A673 (cell line): Measurements from ENCODE around the gene NT5M. TPM values are rescaled to one million over a fixed set of nuclear protein-coding genes. Genes with fewer than 3 reads are reported as not detected.

Experiments
- BruUV-seq: library from RNA; stranded (reverse); fragments of 400-500 nt; replicated peaks from 2 replicates; lab custom pipeline; 2021; lab: Mats Ljungman, UMichigan
- CTCF ChIA-PET: fragments of 300-600 bp; sonication (Branson Sonifier 250); formaldehyde crosslinking; loops from one replicate; lab custom pipeline; 2022; ENCODE audit warnings: antibody characterized with exemption; lab: Charles Lee
- POLR2A ChIA-PET: fragments of 300-600 bp; sonication (Branson Sonifier 250); formaldehyde crosslinking; loops from one replicate; lab custom pipeline; 2022; ENCODE audit warnings: antibody characterized with exemption; ENCODE audit not compliant: low non-redundant PET; lab: Charles Lee
- DNase-seq: peaks from one replicate; pipeline ENCODE4 v3.0.0-alpha.2; 2015; ENCODE audit warnings: low spot score
- H3K27ac ChIP-seq: fragments of 200-600 bp; sonication (generic); 2 replicates; pipeline ENCODE4 v1.5.1; 2016; ENCODE audit warnings: mixed run types, low read depth, mild to moderate bottlenecking, mixed read lengths, antibody characterized with exemption, low read length; ENCODE audit not compliant: poor library complexity, severe bottlenecking
- H3K27me3 ChIP-seq: fragments of 200-600 bp; sonication (generic); replicated peaks from 2 replicates; pipeline ENCODE4 v1.6.1; 2017; ENCODE audit warnings: mixed run types, low read depth, mild to moderate bottlenecking, mixed read lengths, antibody characterized with exemption, low read length; ENCODE audit not compliant: insufficient read depth, poor library complexity
- H3K36me3 ChIP-seq: fragments of 200-600 bp; sonication (generic); 2 replicates; pipeline ENCODE4 v1.6.1; 2016; ENCODE audit warnings: mixed run types, mild to moderate bottlenecking, mixed read lengths, antibody characterized with exemption, low read length; ENCODE audit not compliant: insufficient read depth, poor library complexity, severe bottlenecking
- H3K4me1 ChIP-seq: fragments of 200-600 bp; sonication (generic); 2 replicates; pipeline ENCODE4 v1.6.1; 2017; ENCODE audit warnings: mixed run types, mild to moderate bottlenecking, mixed read lengths, antibody characterized with exemption, low read length; ENCODE audit not compliant: insufficient read depth, poor library complexity, severe bottlenecking
- H3K4me3 ChIP-seq: fragments of 200-600 bp; sonication (generic); 2 replicates; pipeline ENCODE4 v1.5.1; 2016; ENCODE audit warnings: low read depth, mixed run types, mild to moderate bottlenecking, mixed read lengths, low read length; ENCODE audit not compliant: poor library complexity, severe bottlenecking
- H3K9me3 ChIP-seq: fragments of 200-600 bp; sonication (generic); 2 replicates; pipeline ENCODE4 v1.6.1; 2016; ENCODE audit warnings: mixed run types, low read depth, mild to moderate bottlenecking, mixed read lengths, antibody characterized with exemption, low read length; ENCODE audit not compliant: poor library complexity, severe bottlenecking
- EZH2 ChIP-seq: fragments of 200-600 bp; sonication (generic); IDR thresholded peaks from 2 replicates; pipeline ENCODE4 v1.6.1; 2017; ENCODE audit warnings: borderline replicate concordance, low read depth, mild to moderate bottlenecking, mixed read lengths, antibody characterized with exemption, low read length; ENCODE audit not compliant: poor library complexity, severe bottlenecking
- intact Hi-C: fragments of 100-400 bp; cut with micrococcal nuclease; formaldehyde crosslinking; loops from one replicate; pipeline ENCODE4 v1.10.0; 2022; ENCODE audit not compliant: unreplicated experiment
- total RNA-seq: library from RNA; stranded (reverse); gene quantifications from 2 replicates; pipeline ENCODE4 v1.2.3, GENCODE V29; 2021
- TF ChIP-seq, protein P1 (sequence below): fragments of 300-800, 200-600 bp; sonication (generic); conservative IDR thresholded peaks from 2 replicates; pipeline ENCODE4 v1.5.1; 2017; ENCODE audit warnings: low read depth, mild to moderate bottlenecking, antibody characterized with exemption, low read length, moderate library complexity, mixed read lengths

NT5M gene
- total RNA-seq, 1 experiment from 2014 or later = 2.6 TPM

DNA sequence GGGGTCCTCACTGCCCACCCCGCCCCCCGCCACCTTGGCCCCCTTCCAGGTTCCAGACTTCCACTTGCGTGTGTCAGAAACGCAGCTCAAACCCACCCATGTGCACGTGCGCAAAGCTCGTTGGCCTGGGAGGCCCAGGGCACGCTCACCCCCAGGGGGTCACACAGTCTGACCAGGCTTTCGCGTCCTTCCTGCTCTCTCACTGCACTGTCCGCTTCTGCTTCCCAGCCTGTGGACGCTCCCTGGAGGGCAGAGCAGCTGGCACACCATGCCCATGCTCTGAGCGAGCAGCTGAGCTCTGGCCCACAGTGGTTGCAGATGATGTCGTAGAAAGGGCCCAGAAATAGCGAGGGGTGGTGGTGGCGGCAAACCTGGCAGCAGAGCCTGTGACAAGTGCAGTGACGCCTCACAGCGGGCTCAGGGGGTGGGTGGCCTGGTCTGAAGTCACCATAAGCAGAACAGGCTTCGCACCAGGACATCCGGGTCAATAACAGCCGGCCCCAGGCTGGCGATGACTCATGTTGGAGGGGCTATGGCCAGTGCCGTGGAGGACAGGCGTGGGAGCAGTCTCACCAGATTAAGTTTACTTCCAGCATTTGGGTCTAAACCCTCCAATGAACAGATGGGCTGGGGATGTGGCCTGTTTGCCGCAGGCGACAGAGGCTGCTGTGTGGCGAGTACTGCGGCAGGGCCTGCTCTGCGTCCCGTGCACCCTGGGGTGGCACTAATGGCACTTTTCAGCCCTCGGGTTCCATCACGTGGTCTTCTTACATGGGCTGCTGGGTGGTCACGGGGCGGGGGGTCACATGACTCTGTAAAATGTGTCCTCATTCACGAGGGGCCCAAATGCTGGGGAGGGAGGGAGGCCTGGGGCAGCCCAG, 49.0 kb downstream of the NT5M start:
- no peaks in the 10 kb centered on the region for H3K27me3 ChIP-seq
- intact Hi-C loops = loop anchor here (10.0 kb wide), 1 partner anchor 563 kb away; no protein-coding TSS in a partner anchor
- H3K4me3 ChIP-seq = no peak overlapping the region
- POLR2A ChIA-PET = interaction anchor here (0.6 kb wide), 1 partner anchor 198 kb away, joined by 4 read pairs; no protein-coding TSS in a partner anchor
- BruUV-seq = no TSS peak
- TF ChIP-seq EZH2 = no peak
- TF ChIP-seq, protein P1, sequence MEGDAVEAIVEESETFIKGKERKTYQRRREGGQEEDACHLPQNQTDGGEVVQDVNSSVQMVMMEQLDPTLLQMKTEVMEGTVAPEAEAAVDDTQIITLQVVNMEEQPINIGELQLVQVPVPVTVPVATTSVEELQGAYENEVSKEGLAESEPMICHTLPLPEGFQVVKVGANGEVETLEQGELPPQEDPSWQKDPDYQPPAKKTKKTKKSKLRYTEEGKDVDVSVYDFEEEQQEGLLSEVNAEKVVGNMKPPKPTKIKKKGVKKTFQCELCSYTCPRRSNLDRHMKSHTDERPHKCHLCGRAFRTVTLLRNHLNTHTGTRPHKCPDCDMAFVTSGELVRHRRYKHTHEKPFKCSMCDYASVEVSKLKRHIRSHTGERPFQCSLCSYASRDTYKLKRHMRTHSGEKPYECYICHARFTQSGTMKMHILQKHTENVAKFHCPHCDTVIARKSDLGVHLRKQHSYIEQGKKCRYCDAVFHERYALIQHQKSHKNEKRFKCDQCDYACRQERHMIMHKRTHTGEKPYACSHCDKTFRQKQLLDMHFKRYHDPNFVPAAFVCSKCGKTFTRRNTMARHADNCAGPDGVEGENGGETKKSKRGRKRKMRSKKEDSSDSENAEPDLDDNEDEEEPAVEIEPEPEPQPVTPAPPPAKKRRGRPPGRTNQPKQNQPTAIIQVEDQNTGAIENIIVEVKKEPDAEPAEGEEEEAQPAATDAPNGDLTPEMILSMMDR = no peak
- H3K36me3 ChIP-seq = no peaks in the 10 kb centered on the region
- no peaks in the 10 kb centered on the region for H3K9me3 ChIP-seq
- DNase-seq = no peak
- H3K4me1 ChIP-seq = no peaks in the 10 kb centered on the region
- H3K27ac ChIP-seq = no peak overlapping the region
- CTCF ChIA-PET = no interaction called here

DNA sequence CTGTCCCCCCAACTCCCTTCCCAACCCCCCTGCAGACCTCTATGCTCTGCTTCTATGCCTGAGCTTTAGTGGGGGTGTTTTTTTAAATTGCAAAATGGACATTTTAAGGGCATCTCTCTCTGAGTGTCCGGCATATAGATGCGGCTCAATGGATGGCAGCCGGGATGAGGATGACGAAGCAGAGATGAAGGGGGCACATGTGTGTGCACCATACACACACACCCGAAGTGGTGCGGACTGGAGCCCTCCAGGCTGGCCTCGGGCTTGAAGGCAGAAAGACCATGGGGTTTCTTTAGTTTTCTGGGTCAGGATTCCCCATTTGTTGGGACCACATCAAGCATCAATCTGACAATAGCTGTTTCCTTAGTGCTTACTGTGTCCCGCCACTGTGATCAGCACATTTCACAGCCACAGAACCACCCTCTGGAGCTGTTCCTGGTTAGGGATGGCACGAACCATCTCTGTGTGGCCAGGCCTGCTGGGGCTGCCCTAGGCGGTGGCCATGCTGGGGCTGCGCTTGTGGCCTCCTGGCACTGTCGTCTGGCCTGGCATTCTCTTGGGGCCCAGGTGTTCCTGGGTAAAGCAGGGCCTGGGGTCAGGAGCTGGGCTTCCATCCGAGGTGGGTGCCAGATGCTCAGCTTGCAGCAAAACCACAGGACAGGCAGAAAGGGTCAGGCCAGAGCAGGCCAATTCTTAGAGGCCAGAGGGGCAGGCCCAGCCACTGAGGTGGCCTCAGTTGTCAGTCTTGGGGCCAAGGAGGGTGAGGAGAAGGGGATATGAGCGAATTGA, 49.9 kb downstream of the NT5M start:
- ChIA-PET CTCF (no interaction called here), POLR2A (no interaction called here)
- Histone ChIP-seq H3K27ac (no peak overlapping the region), H3K4me3 (no peak overlapping the region), H3K9me3 (no peaks in the 10 kb centered on the region), H3K27me3 (no peaks in the 10 kb centered on the region), H3K4me1 (no peaks in the 10 kb centered on the region), H3K36me3 (no peaks in the 10 kb centered on the region)
- intact Hi-C loops = loop anchor here (10.0 kb wide), 1 partner anchor 562 kb away; no protein-coding TSS in a partner anchor
- TF ChIP-seq, protein P1 = no peak
- no peak for TF ChIP-seq EZH2
- DNase-seq = no peak
- no TSS peak for BruUV-seq

DNA sequence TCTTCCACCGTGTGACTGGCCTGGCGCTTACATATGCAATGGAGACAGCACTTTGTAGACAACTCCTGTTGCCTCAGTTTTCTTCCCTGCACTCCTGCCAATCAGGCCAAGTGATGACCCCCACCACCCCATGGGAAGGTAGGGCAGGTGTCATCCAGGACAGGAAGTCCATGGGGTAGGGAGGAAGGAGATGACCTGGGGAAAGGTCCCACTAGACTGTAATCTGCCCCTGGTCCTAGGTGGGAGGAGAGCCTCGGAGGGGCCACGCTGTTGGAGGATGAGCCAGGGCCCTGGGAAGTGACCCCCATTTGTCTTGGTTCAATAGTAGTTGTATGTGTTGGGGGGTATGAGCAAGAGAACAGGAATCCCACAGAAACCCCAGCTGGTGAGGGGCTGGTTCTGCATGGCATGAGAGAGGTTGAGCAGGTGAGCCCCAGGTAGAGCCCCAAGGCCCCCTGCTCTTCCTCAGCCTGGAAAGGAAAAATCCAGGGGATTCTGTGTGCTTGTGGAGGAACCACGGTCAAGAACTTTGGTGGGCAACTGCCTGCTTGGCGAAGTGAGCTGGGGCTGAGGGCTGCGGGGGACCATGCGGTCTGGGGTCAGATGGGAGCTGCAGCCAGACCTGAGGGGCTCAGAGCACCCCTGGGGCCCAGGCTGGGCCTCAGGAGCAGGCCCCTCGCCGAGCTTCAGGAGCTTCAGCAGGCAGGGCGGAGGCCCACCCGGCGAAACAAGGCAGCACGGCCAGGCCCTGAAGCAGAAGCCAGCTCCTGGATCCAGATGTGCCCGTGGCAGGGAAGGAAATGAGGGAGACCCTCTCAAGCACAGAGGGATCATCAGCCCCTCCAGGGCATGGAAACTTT, 50.7 kb downstream of the NT5M start:
- no peaks in the 10 kb centered on the region for H3K4me1 ChIP-seq
- ChIA-PET POLR2A (no interaction called here), CTCF (interaction anchor here (1.4 kb wide), 1 partner anchor 288 kb away, joined by 7 read pairs; no protein-coding TSS in a partner anchor)
- no peak for DNase-seq
- intact Hi-C loops = loop anchor here (2.0 to 10.0 kb wide), 2 partner anchors 143 to 561 kb away; partner anchors contain the start of gene RASD1
- TF ChIP-seq, protein P1 = no peak
- no peak for TF ChIP-seq EZH2
- H3K9me3 ChIP-seq = no peaks in the 10 kb centered on the region
- no peak overlapping the region for H3K4me3 ChIP-seq
- no TSS peak for BruUV-seq
- no peaks in the 10 kb centered on the region for H3K27me3 ChIP-seq
- no peak overlapping the region for H3K27ac ChIP-seq
- no peaks in the 10 kb centered on the region for H3K36me3 ChIP-seq
